NT2/D1 (cell line): ENCODE results near the gene MMP15.

Source experiments
- DNase-seq: peaks from one replicate; pipeline ENCODE4 v3.0.0-alpha.2; 2011; ENCODE audit warnings: low read depth, low spot score
- H3K27me3 ChIP-seq: 2 replicates; pipeline ENCODE4 v1.6.0; 2011; ENCODE audit warnings: mild to moderate bottlenecking; ENCODE audit not compliant: insufficient read length, insufficient read depth
- H3K36me3 ChIP-seq: 2 replicates; pipeline ENCODE4 v1.6.1; 2011; ENCODE audit warnings: mild to moderate bottlenecking, low read length, mixed read lengths; ENCODE audit not compliant: insufficient read depth, insufficient read length
- H3K4me1 ChIP-seq: 2 replicates; pipeline ENCODE4 v1.5.1; 2011; ENCODE audit not compliant: insufficient read depth, insufficient read length
- H3K4me3 ChIP-seq: 2 replicates; pipeline ENCODE4 v1.5.1; 2011; ENCODE audit warnings: low read depth; ENCODE audit not compliant: insufficient read length
- H3K9ac ChIP-seq: 2 replicates; pipeline ENCODE4 v1.6.0; 2011; ENCODE audit warnings: low read depth; ENCODE audit not compliant: insufficient read length
- H3K9me3 ChIP-seq: 2 replicates; pipeline ENCODE4 v1.5.1; 2011; ENCODE audit warnings: mild to moderate bottlenecking, low read length; ENCODE audit not compliant: insufficient read depth
- SUZ12 ChIP-seq: IDR thresholded peaks from 2 replicates; pipeline ENCODE4 v1.6.1; 2011; ENCODE audit not compliant: insufficient read length, insufficient read depth; ENCODE audit errors: extremely low read depth
- YY1 ChIP-seq: IDR thresholded peaks from 2 replicates; pipeline ENCODE4 v1.6.1; 2011; ENCODE audit not compliant: insufficient read length, insufficient read depth
- ZNF274 ChIP-seq: IDR thresholded peaks from 2 replicates; pipeline ENCODE4 v1.6.1; 2011; ENCODE audit warnings: mild to moderate bottlenecking, low read depth, low read length

Gene MMP15

DNA sequence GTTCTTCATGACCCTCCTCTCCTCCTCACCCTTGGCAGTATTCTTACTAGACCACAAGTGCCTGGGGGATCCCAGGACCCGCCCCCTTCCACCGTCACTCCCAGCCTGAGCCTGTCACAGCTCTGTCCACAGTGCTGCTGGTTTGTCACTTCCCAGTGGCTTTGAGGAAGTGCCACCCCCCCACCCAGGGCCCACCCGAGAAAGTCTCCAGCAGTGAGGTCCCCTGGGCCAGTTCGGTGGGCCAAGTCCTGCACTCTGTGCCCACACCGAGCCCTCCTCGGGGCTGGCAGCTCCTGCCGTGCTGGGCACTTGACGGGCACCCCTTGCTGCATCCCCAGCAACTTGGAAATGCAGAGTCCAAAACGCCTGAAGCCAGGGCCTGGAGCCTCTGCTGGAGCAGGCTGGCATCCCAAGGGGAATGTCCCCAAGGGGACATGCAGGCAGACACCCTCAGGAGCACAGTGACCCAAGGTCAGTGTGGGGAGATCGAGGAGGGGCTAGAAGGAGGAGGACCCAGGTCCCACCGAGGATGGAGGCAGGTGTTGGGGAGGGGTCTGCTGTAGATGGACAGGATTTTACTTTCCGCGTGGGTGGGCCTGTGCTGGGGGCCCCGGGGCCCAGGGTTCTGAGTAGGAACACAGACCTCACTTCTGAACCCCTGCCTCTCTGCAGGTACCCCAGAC, 15.5 kb downstream of the MMP15 start:
- no peaks in the 10 kb centered on the region for H3K27me3 ChIP-seq
- DNase-seq: no peak
- TF ChIP-seq YY1: no peak
- TF ChIP-seq SUZ12: no peak
- H3K4me3 ChIP-seq: no peak overlapping the region
- peaks cover 81% of the 10 kb centered on the region for H3K36me3 ChIP-seq
- H3K9ac ChIP-seq: no peak overlapping the region
- no peaks in the 10 kb centered on the region for H3K9me3 ChIP-seq
- H3K4me1 ChIP-seq: peaks cover 5% of the 10 kb centered on the region

GRCh38 chr16:58041628-58041955, 16.0 kb downstream of the MMP15 start:
- Histone ChIP-seq H3K4me3 (no peak overlapping the region), H3K27me3 (no peaks in the 10 kb centered on the region), H3K9me3 (no peaks in the 10 kb centered on the region), H3K36me3 (peaks cover 86% of the 10 kb centered on the region), H3K4me1 (peaks cover 10% of the 10 kb centered on the region), H3K9ac (no peak overlapping the region)
- no peak for DNase-seq
- TF ChIP-seq SUZ12 (no peak), YY1 (no peak), ZNF274 (no peak)

- peaks cover 16% of the 10 kb centered on the region for H3K4me1 ChIP-seq
- no peak overlapping the region for H3K4me3 ChIP-seq
- H3K27me3 ChIP-seq: no peaks in the 10 kb centered on the region
- DNase-seq: no peak
- no peak overlapping the region for H3K9ac ChIP-seq
- H3K9me3 ChIP-seq: no peaks in the 10 kb centered on the region
- TF ChIP-seq YY1: no peak
- TF ChIP-seq SUZ12: no peak
- TF ChIP-seq ZNF274: no peak
- peaks cover 82% of the 10 kb centered on the region for H3K36me3 ChIP-seq
These were observed 16.7 kb downstream of the MMP15 start for GRCh38 chr16:58042001-58042885.

DNA sequence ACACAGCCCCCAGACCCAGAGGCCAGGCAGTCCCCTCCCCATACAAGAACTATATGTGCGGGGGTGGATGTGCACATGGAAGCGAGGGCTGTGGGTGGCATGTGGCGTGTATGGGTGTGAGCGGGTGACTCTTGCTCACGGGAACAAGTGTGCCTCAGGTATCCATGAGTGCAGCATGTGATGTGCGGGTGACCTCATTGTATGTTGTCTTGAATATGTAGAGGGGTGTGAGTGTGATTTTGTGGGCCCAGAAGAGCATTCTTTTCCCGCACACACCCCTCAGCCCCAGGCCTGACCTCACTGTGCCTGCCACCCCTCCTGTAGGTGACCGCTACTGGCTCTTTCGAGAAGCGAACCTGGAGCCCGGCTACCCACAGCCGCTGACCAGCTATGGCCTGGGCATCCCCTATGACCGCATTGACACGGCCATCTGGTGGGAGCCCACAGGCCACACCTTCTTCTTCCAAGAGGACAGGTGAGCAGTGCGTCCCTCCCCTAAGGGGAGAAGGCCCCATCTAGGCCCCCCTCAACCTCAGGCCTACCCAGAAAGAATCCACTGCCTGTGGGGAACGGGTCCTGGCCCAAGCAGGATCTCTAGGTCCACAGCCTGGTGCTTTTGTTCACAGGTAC, 17.4 kb downstream of the MMP15 start:
- Histone ChIP-seq H3K36me3 (peaks cover 74% of the 10 kb centered on the region), H3K9ac (no peak overlapping the region), H3K9me3 (no peaks in the 10 kb centered on the region), H3K27me3 (no peaks in the 10 kb centered on the region), H3K4me1 (peaks cover 22% of the 10 kb centered on the region), H3K4me3 (no peak overlapping the region)
- DNase-seq: no peak
- TF ChIP-seq YY1 (no peak), SUZ12 (no peak), ZNF274 (no peak)

GRCh38 chr16:58043571-58044155, 18.1 kb downstream of the MMP15 start:
- H3K4me1 ChIP-seq: peaks cover 25% of the 10 kb centered on the region
- H3K9me3 ChIP-seq: no peaks in the 10 kb centered on the region
- H3K4me3 ChIP-seq: no peak overlapping the region
- TF ChIP-seq YY1 (no peak), ZNF274 (no peak), SUZ12 (no peak)
- no peak for DNase-seq
- H3K27me3 ChIP-seq: no peaks in the 10 kb centered on the region
- H3K9ac ChIP-seq: no peak overlapping the region
- H3K36me3 ChIP-seq: peaks cover 67% of the 10 kb centered on the region

DNA sequence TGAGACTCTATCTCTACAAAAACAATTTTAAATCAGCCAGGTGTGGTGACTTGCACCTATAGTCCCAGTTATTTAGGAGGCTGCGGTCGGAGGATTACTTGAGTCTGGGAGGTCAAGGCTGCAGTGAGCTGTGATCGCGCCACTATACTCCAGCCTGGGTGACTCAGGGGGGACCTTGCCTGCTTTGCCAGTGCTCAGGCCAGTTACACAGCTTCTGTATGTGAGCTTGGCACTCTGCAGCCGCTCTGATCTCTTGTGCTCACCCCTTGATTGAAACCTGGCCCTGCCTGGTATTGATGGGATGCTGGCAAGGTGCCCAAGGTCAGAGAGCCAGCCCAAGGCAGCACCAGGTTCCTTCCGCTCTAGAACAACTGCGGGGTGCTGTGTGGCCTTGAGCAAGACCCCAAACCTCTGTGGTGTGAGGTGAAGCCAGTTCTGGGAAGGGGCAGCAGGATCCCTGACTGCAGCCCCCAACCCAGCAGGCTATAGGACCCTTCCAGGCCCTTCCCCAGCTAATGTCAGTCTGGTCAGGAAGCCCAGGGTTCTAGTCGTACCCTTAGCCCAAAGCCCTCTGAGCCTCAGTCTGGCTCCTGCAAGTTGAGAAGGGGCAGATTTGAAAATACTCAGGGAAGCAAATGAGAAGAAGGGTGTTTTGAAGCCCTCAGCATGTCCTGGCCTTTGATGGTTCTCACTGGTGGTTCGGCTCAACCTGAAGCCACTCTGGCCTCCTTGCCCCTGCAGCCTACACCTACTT, 18.9 kb downstream of the MMP15 start:
- no peak overlapping the region for H3K9ac ChIP-seq
- no peak for DNase-seq
- H3K4me1 ChIP-seq: peaks cover 28% of the 10 kb centered on the region
- H3K9me3 ChIP-seq: no peaks in the 10 kb centered on the region
- no peak overlapping the region for H3K4me3 ChIP-seq
- H3K36me3 ChIP-seq: peaks cover 63% of the 10 kb centered on the region
- TF ChIP-seq SUZ12: no peak
- TF ChIP-seq YY1: no peak
- no peak for TF ChIP-seq ZNF274
- H3K27me3 ChIP-seq: no peaks in the 10 kb centered on the region
